ENCODE results near the gene TRA2A.

DNA sequence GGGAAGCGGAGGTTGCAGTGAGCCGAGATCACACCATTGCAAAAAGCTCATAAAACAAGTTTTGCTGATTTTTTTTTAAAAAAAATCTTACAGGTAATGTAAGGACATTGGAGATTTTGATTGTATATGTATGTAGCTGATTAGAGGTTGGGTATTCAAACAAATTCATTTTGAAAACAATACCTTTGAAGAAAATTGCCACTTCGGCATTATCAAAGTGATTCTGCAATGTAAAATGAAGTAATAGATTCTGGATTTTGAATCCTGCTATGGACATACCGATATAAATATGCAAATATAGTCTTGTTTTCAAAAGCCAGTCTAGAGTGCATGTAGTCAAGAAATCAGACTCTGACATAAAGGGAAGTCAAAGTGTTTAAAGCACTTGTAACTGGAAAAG lies 49.1 kb downstream of the TRA2A start:
- TF ChIP-seq EZH2 (IDR thresholded peaks at IDR 0.05; ENCODE audit: borderline replicate concordance, low read depth, low read length, severe bottlenecking) (no peak), POLR2A (IDR thresholded peaks at IDR 0.05; ENCODE audit: low read depth, low read length) (no peak), POLR2AphosphoS5 (IDR thresholded peaks at IDR 0.05; ENCODE audit: insufficient read depth, low read depth, low read length) (no peak), MYC (IDR thresholded peaks at IDR 0.05; ENCODE audit: low read depth, low read length) (no peak), JUN (IDR thresholded peaks at IDR 0.05; ENCODE audit: borderline replicate concordance, insufficient read depth, insufficient read length, low read depth) (no peak), GATA2 (IDR thresholded peaks at IDR 0.05; ENCODE audit: insufficient read depth, insufficient read length, low read depth, low read length) (no peak), FOS (IDR thresholded peaks at IDR 0.05; ENCODE audit: borderline replicate concordance, insufficient read depth, low read length) (no peak)
- TF ChIP-seq, protein P1, sequence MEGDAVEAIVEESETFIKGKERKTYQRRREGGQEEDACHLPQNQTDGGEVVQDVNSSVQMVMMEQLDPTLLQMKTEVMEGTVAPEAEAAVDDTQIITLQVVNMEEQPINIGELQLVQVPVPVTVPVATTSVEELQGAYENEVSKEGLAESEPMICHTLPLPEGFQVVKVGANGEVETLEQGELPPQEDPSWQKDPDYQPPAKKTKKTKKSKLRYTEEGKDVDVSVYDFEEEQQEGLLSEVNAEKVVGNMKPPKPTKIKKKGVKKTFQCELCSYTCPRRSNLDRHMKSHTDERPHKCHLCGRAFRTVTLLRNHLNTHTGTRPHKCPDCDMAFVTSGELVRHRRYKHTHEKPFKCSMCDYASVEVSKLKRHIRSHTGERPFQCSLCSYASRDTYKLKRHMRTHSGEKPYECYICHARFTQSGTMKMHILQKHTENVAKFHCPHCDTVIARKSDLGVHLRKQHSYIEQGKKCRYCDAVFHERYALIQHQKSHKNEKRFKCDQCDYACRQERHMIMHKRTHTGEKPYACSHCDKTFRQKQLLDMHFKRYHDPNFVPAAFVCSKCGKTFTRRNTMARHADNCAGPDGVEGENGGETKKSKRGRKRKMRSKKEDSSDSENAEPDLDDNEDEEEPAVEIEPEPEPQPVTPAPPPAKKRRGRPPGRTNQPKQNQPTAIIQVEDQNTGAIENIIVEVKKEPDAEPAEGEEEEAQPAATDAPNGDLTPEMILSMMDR (IDR thresholded peaks at IDR 0.05; ENCODE audit: extremely low read depth in 1 of 2, insufficient read depth in 1 of 2, low read depth in 1 of 2, low read length in 2 of 2), result no peak
- TF ChIP-seq, protein P2, sequence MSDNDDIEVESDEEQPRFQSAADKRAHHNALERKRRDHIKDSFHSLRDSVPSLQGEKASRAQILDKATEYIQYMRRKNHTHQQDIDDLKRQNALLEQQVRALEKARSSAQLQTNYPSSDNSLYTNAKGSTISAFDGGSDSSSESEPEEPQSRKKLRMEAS (IDR thresholded peaks at IDR 0.05; ENCODE audit: insufficient read depth, insufficient read length), result no peak
